Hippocampal formation (tissue), 2 donors: ENCODE measurements around the gene POU2F1.

Experiments used
- DNase-seq, 2 donors: peaks; one replicate each; lab custom pipeline; 2025; lab: John Stamatoyannopoulos, UW

Gene POU2F1

GRCh38 chr1:167367705-167368104 is 147.0 kb downstream of the POU2F1 start:
- no peak for DNase-seq

GRCh38 chr1:167369175-167369574 is 148.5 kb downstream of the POU2F1 start:
- DNase-seq: no peak

- DNase-seq: no peak
Measured at GRCh38 chr1:167369933-167370332, 149.2 kb downstream of the POU2F1 start.

GRCh38 chr1:167371030-167371429 is 150.3 kb downstream of the POU2F1 start:
- DNase-seq: no peak

- no peak for DNase-seq
Measured at GRCh38 chr1:167373398-167373797, 152.7 kb downstream of the POU2F1 start.

- DNase-seq: no peak
Measured at GRCh38 chr1:167373986-167374385, 153.3 kb downstream of the POU2F1 start.

- no peak for DNase-seq
Measured at GRCh38 chr1:167375949-167376348, 155.3 kb downstream of the POU2F1 start.

GRCh38 chr1:167387251-167387910 is 166.7 kb downstream of the POU2F1 start:
- no peak for DNase-seq

GRCh38 chr1:167388976-167389375 is 168.3 kb downstream of the POU2F1 start:
- DNase-seq: no peak

GRCh38 chr1:167392200-167392696 is 171.6 kb downstream of the POU2F1 start:
- DNase-seq: no peak

GRCh38 chr1:167400359-167400953 is 179.8 kb downstream of the POU2F1 start:
- no peak for DNase-seq

- no peak for DNase-seq
Measured at GRCh38 chr1:167401260-167401873, 180.7 kb downstream of the POU2F1 start.

- no peak for DNase-seq
Measured at GRCh38 chr1:167404161-167404888, 183.6 kb downstream of the POU2F1 start.

- DNase-seq: no peak
Measured at GRCh38 chr1:167404908-167405307, 184.2 kb downstream of the POU2F1 start.

- no peak for DNase-seq
Measured at GRCh38 chr1:167408355-167408754, 187.7 kb downstream of the POU2F1 start.

- no peak for DNase-seq
Measured at GRCh38 chr1:167409183-167409582, 188.5 kb downstream of the POU2F1 start.

- no peak for DNase-seq
Measured at GRCh38 chr1:167412072-167412471, 191.4 kb downstream of the POU2F1 start.

- DNase-seq: no peak
Measured at GRCh38 chr1:167412920-167413319, 192.2 kb downstream of the POU2F1 start.

GRCh38 chr1:167413328-167413727 is 192.6 kb downstream of the POU2F1 start:
- DNase-seq: no peak

GRCh38 chr1:167416506-167416905 is 195.8 kb downstream of the POU2F1 start:
- no peak for DNase-seq

GRCh38 chr1:167418391-167418790 is 197.7 kb downstream of the POU2F1 start:
- DNase-seq: no peak

GRCh38 chr1:167419245-167419644 is 198.6 kb downstream of the POU2F1 start:
- no peak for DNase-seq

- no peak for DNase-seq
Measured at GRCh38 chr1:167420510-167420909, 199.8 kb downstream of the POU2F1 start.
